K562 (cell line): ENCODE results near the gene ALK. TPM values are rescaled to one million over a fixed set of nuclear protein-coding genes. Genes with fewer than 3 reads are reported as not detected.

Source experiments
- ATAC-seq: fragments of 200-7000 bp; cut with Tn5 transposase; 3 replicates; pipeline ENCODE4 v1.9.1; 2020; ENCODE audit warnings: moderate library complexity
- BruUV-seq: library from RNA; stranded (reverse); fragments of 400-500 nt; replicated peaks from 2 replicates; lab custom pipeline; 2021; lab: Mats Ljungman, UMichigan
- CTCF ChIA-PET: fragments of 300-600 bp; formaldehyde crosslinking; extraction: SDS; loops from one replicate; lab custom pipeline; 2021; ENCODE audit warnings: low intra/inter-chr PET ratio; lab: Yijun Ruan, JAX
- POLR2A ChIA-PET: fragments of 300-600, 350-650 bp; sonication (Branson Sonifier 250); formaldehyde crosslinking; extraction: SDS; loops from one replicate; lab custom pipeline; 2021; ENCODE audit warnings: antibody characterized with exemption, inconsistent platforms; lab: Yijun Ruan, JAX
- DNase-seq, 4 experiments: peaks; one replicate each; pipeline versions ENCODE4 v3.0.0 to v3.0.0-alpha.2; 2011 to 2018; ENCODE audit warnings: low spot score in 3 of 4, mixed read lengths in 3 of 4; ENCODE audit errors: extremely low read depth in 1 of 4
- FAIRE-seq: peaks from 2 replicates; lab custom pipeline; 2011; peaks lifted over from hg19 to GRCh38; lab: Jason Lieb, UNC
- H2AFZ ChIP-seq: 2 replicates; pipeline ENCODE4 v1.6.0; 2011; ENCODE audit warnings: low read depth, low read length, control low read depth, inconsistent platforms
- H3K27ac ChIP-seq: fragments of 200-600 bp; 3 replicates; pipeline ENCODE4 v1.8.0; 2011; ENCODE audit warnings: low read depth, mild to moderate bottlenecking, control low read depth, inconsistent platforms, low read length, moderate library complexity, mixed read lengths; ENCODE audit errors: extremely low read depth
- H3K27me3 ChIP-seq, 2 experiments: fragments of 300-600 bp in 1 of 2; 2 replicates in 1 of 2; 3 replicates in 1 of 2; pipeline versions ENCODE4 v1.6.0 to v1.8.0; 2011; ENCODE audit warnings: inconsistent platforms in 2 of 2, low read length in 2 of 2, mild to moderate bottlenecking in 1 of 2, mixed read lengths in 1 of 2, moderate library complexity in 1 of 2; ENCODE audit not compliant: control insufficient read depth in 2 of 2, insufficient read depth in 2 of 2
- H3K36me3 ChIP-seq: fragments of 300-600 bp; 3 replicates; pipeline ENCODE4 v1.8.0; 2011; ENCODE audit warnings: mild to moderate bottlenecking, low read length, inconsistent platforms; ENCODE audit not compliant: control insufficient read depth, insufficient read depth
- H3K4me1 ChIP-seq, 2 experiments: fragments of 200-600 bp in 1 of 2; replicated peaks in 1 of 2; 2 replicates in 1 of 2; 3 replicates in 1 of 2; pipeline versions ENCODE4 v1.5.1 to v1.8.0; 2011; ENCODE audit warnings: inconsistent platforms in 2 of 2, low read length in 2 of 2, mild to moderate bottlenecking in 1 of 2, mixed read lengths in 1 of 2, moderate library complexity in 1 of 2; ENCODE audit not compliant: control insufficient read depth in 2 of 2, insufficient read depth in 2 of 2
- H3K4me2 ChIP-seq: 2 replicates; pipeline ENCODE4 v1.6.1; 2011; ENCODE audit warnings: low read length, control low read depth, inconsistent platforms, mixed read lengths; ENCODE audit not compliant: insufficient read depth
- H3K4me3 ChIP-seq: fragments of 200-600 bp; sonication (generic), shearing (Covaris generic); 2 replicates; pipeline ENCODE4 v1.5.1; 2016; ENCODE audit warnings: control low read depth, inconsistent platforms
- H3K79me2 ChIP-seq: fragments of 200-600 bp; 3 replicates; pipeline ENCODE4 v1.8.0; 2011; ENCODE audit warnings: low read length, inconsistent platforms; ENCODE audit not compliant: control insufficient read depth, insufficient read depth
- H3K9ac ChIP-seq, 2 experiments: 2 replicates each; pipeline versions ENCODE4 v1.6.0 to v1.6.1; 2011; ENCODE audit warnings: low read depth in 2 of 2, low read length in 2 of 2, control low read depth in 1 of 2, inconsistent platforms in 1 of 2, mild to moderate bottlenecking in 1 of 2, mixed read lengths in 1 of 2; ENCODE audit not compliant: insufficient read depth in 1 of 2
- H3K9me1 ChIP-seq: one replicate; pipeline ENCODE4 v1.6.0; 2011; ENCODE audit warnings: inconsistent platforms, mild to moderate bottlenecking, low read length, moderate library complexity; ENCODE audit not compliant: control insufficient read depth, insufficient read depth
- H3K9me3 ChIP-seq: replicated peaks from 2 replicates; pipeline ENCODE4 v1.5.1; 2011; ENCODE audit warnings: low read depth, low read length, inconsistent platforms; ENCODE audit not compliant: control insufficient read depth, insufficient read depth
- H4K20me1 ChIP-seq: replicated peaks from 2 replicates; pipeline ENCODE4 v1.6.1; 2011; ENCODE audit warnings: low read length, inconsistent platforms, mixed read lengths; ENCODE audit not compliant: control insufficient read depth, insufficient read depth
- ARID1B ChIP-seq: fragments of 450-650 bp; IDR thresholded peaks from 2 replicates; pipeline ENCODE4 v1.6.1; 2016; ENCODE audit warnings: antibody characterized with exemption, mild to moderate bottlenecking, inconsistent platforms
- ATF7 ChIP-seq: fragments of 450-650 bp; IDR thresholded peaks from 2 replicates; pipeline ENCODE4 v1.7.1; 2014; ENCODE audit warnings: mild to moderate bottlenecking, moderate library complexity
- DPF2 ChIP-seq: fragments of 450-650 bp; IDR thresholded peaks from 2 replicates; pipeline ENCODE4 v1.6.1; 2016
- EGR1 ChIP-seq: fragments of 450-650 bp; conservative IDR thresholded peaks from 2 replicates; pipeline ENCODE4 v1.6.1; 2017; ENCODE audit warnings: mild to moderate bottlenecking
- KDM1A ChIP-seq, 2 experiments: fragments of 450-650 bp; IDR thresholded peaks; 2 replicates each; pipeline ENCODE4 v1.6.1; 2016; ENCODE audit warnings: mild to moderate bottlenecking in 2 of 2
- NBN ChIP-seq: fragments of 450-650 bp; IDR thresholded peaks from 2 replicates; pipeline ENCODE4 v1.6.1; 2016; ENCODE audit warnings: low read depth, mild to moderate bottlenecking
- NONO ChIP-seq, 2 experiments: fragments of 200-400 bp in 1 of 2; fragments of 450-650 bp in 1 of 2; formaldehyde crosslinking in 1 of 2; IDR thresholded peaks; 2 replicates each; pipeline ENCODE4 v1.6.1; 2017; ENCODE audit warnings: low read depth in 2 of 2, mild to moderate bottlenecking in 2 of 2, moderate library complexity in 2 of 2, low read length in 1 of 2
- SMARCA4 ChIP-seq: fragments of 450-650 bp; IDR thresholded peaks from 2 replicates; pipeline ENCODE4 v1.6.1; 2016
- SPI1 ChIP-seq: IDR thresholded peaks from 2 replicates; pipeline ENCODE4 v1.6.1; 2011; ENCODE audit warnings: low read depth, low read length, control low read depth, borderline replicate concordance
- STAT5B ChIP-seq: fragments of 250-450 bp; sonication (Bioruptor Pico); IDR thresholded peaks from 2 replicates; pipeline ENCODE4 v1.8.0; 2021; ENCODE audit warnings: mild to moderate bottlenecking, inconsistent platforms
- TCF3 ChIP-seq: sonication (generic); formaldehyde crosslinking; IDR thresholded peaks from 2 replicates; pipeline ENCODE4 v1.4.0; 2020; ENCODE audit warnings: mild to moderate bottlenecking, missing genetic modification reagents
- ZNF175 ChIP-seq: fragments of 200-800 bp; sonication (Bioruptor generic); IDR thresholded peaks from 2 replicates; pipeline ENCODE4 v1.6.1; 2016; ENCODE audit warnings: low read depth, mild to moderate bottlenecking, missing genetic modification characterization, missing compliant biosample characterization
- ZNF316 ChIP-seq: fragments of 450-650 bp; IDR thresholded peaks from 2 replicates; pipeline ENCODE4 v1.6.1; 2016
- WGBS: fragments of 100-300 bp; shearing (Covaris generic); methylation state at CpG from one replicate; pipeline ENCODE4 v1.1.6; 2016; ENCODE audit warnings: low coverage, mixed read lengths; ENCODE audit not compliant: insufficient coverage; ENCODE audit errors: missing lambda C conversion rate; 5-methylcytosine and 5-hydroxymethylcytosine counted together
- in situ Hi-C: fragments of 300-500 bp; cut with MboI; formaldehyde crosslinking; loops from 4 replicates; pipeline ENCODE4 v1.15.0; 2018; ENCODE audit warnings: inconsistent platforms, mixed read lengths
- intact Hi-C: fragments of 100-400 bp; cut with micrococcal nuclease; formaldehyde crosslinking; loops from 2 replicates; pipeline ENCODE4 v1.14.2; 2022
- polyA plus RNA-seq, 8 experiments: library from polyadenylated mRNA; depleted of rRNA in 4 of 8; stranded (reverse) in 5 of 8; unstranded in 3 of 8; fragments of >200 nt; fragmentation: Nextera tagmentation in 2 of 8; fragmentation: Illumina TruSeq in 1 of 8; extraction: Ambion mirVana in 2 of 8; extraction: Trizol in 1 of 8; gene quantifications; 2 replicates each; pipeline versions ENCODE4 v1.2.1 to v1.2.3, GENCODE V29; 2011 to 2014; ENCODE audit warnings: inconsistent platforms in 1 of 8, missing spikeins in 1 of 8
- total RNA-seq, 7 experiments: library from RNA; depleted of rRNA in 6 of 7; stranded (reverse); fragments of >200 nt in 6 of 7; fragmentation: Illumina TruSeq in 2 of 7; extraction: Trizol in 2 of 7; gene quantifications; 2 replicates each; pipeline versions ENCODE4 v1.2.1 to v1.2.3, GENCODE V29; 2011 to 2021; ENCODE audit warnings: low replicate concordance in 1 of 7
- TF ChIP-seq, protein P1 (sequence below): fragments of 150-350 bp; conservative IDR thresholded peaks from 2 replicates; pipeline ENCODE4 v1.6.1; 2014; ENCODE audit warnings: low read length
- TF ChIP-seq, protein P2 (sequence below): sonication (generic); formaldehyde crosslinking; IDR thresholded peaks from 2 replicates; pipeline ENCODE4 v1.8.1; 2023; ENCODE audit warnings: mild to moderate bottlenecking, missing genetic modification reagents
- TF ChIP-seq, protein P3 (sequence below): fragments of 250-450 bp; sonication (Bioruptor Pico); IDR thresholded peaks from 2 replicates; pipeline ENCODE4 v1.5.0; 2022; ENCODE audit warnings: mild to moderate bottlenecking

The ALK gene
- total and polyA plus RNA-seq, 9 of the 15 experiments (the other 6 are each of a cell fraction or from before 2014, with no cell fraction given): not detected

DNA sequence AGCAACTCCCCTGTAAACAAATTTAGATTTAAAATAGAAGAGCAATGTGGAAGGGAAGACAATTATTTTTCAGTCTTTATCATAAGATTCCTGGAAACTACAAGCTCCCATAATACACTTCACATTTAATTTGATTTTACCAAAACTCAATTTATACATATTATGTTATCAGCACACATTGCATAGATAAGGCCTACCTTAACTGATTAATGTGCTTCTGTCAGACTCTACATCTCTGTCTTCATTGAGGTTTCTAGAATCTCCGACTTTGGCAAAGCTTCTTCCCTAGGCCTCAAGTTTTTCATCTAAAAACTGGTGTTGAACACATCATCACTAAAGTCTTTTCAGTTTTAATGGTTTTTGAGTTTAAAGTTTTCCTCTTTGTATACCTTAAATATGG lies 440.1 kb downstream of the ALK start (continued):
- TF ChIP-seq, protein P1, sequence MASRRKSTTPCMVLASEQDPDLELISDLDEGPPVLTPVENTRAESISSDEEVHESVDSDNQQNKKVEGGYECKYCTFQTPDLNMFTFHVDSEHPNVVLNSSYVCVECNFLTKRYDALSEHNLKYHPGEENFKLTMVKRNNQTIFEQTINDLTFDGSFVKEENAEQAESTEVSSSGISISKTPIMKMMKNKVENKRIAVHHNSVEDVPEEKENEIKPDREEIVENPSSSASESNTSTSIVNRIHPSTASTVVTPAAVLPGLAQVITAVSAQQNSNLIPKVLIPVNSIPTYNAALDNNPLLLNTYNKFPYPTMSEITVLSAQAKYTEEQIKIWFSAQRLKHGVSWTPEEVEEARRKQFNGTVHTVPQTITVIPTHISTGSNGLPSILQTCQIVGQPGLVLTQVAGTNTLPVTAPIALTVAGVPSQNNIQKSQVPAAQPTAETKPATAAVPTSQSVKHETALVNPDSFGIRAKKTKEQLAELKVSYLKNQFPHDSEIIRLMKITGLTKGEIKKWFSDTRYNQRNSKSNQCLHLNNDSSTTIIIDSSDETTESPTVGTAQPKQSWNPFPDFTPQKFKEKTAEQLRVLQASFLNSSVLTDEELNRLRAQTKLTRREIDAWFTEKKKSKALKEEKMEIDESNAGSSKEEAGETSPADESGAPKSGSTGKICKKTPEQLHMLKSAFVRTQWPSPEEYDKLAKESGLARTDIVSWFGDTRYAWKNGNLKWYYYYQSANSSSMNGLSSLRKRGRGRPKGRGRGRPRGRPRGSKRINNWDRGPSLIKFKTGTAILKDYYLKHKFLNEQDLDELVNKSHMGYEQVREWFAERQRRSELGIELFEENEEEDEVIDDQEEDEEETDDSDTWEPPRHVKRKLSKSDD: no peak
- TF ChIP-seq, protein P2, sequence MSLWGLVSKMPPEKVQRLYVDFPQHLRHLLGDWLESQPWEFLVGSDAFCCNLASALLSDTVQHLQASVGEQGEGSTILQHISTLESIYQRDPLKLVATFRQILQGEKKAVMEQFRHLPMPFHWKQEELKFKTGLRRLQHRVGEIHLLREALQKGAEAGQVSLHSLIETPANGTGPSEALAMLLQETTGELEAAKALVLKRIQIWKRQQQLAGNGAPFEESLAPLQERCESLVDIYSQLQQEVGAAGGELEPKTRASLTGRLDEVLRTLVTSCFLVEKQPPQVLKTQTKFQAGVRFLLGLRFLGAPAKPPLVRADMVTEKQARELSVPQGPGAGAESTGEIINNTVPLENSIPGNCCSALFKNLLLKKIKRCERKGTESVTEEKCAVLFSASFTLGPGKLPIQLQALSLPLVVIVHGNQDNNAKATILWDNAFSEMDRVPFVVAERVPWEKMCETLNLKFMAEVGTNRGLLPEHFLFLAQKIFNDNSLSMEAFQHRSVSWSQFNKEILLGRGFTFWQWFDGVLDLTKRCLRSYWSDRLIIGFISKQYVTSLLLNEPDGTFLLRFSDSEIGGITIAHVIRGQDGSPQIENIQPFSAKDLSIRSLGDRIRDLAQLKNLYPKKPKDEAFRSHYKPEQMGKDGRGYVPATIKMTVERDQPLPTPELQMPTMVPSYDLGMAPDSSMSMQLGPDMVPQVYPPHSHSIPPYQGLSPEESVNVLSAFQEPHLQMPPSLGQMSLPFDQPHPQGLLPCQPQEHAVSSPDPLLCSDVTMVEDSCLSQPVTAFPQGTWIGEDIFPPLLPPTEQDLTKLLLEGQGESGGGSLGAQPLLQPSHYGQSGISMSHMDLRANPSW (CRISPR knock-in tag): no peak

DNA sequence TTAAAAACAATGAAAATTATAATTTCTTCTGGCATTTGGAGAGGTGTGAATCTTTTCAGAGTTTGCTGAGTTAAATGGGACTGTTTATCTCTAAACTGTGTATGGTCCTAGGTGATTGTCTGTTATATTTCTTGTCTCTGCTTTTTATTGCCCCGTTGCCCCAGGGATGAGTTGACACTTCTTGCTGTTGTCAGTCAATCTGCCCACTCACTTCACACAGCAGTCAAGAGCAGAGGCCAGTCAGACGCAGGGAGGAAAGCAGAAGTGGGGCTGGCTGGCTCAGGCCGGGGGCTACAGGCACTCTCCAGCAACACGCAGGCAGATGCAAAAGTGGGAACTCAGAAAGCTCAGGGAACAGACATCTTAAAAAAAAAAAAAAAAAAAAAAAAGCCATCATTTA lies 441.0 kb downstream of the ALK start:
- POLR2A ChIA-PET: no interaction called here
- BruUV-seq: no TSS peak
- TF ChIP-seq ZNF316 (peak; percentile 86), ARID1B (peak; percentile 62), EGR1 (peak; percentile 51; the same call in 1 of the 2 replicates), SPI1 (peak; percentile 92), NBN (no peak), SMARCA4 (0 out of 2 replicates have a peak, but pooled peaks have one; percentile 36), ZNF175 (CRISPR knock-in tag) (no peak), DPF2 (peak; percentile 32; the same call in 1 of the 2 replicates), TCF3 (CRISPR knock-in tag) (peak; percentile 30; the same call in 1 of the 2 replicates), ATF7 (no peak), NONO (IDR thresholded peaks at IDR 0.05; ENCODE audit: low read depth in 2 of 2, low read length in 1 of 2) (no peak), STAT5B (CRISPR knock-in tag) (no peak), KDM1A (IDR thresholded peaks at IDR 0.05) (peak in 1 of 2 experiments; percentile 28; a peak in 1 of 4 replicates)
- TF ChIP-seq, protein P3, sequence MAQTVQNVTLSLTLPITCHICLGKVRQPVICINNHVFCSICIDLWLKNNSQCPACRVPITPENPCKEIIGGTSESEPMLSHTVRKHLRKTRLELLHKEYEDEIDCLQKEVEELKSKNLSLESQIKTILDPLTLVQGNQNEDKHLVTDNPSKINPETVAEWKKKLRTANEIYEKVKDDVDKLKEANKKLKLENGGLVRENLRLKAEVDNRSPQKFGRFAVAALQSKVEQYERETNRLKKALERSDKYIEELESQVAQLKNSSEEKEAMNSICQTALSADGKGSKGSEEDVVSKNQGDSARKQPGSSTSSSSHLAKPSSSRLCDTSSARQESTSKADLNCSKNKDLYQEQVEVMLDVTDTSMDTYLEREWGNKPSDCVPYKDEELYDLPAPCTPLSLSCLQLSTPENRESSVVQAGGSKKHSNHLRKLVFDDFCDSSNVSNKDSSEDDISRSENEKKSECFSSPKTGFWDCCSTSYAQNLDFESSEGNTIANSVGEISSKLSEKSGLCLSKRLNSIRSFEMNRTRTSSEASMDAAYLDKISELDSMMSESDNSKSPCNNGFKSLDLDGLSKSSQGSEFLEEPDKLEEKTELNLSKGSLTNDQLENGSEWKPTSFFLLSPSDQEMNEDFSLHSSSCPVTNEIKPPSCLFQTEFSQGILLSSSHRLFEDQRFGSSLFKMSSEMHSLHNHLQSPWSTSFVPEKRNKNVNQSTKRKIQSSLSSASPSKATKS (CRISPR knock-in tag): no peak

More for the DNA sequence above, 441.0 kb downstream of the ALK start:
- Histone ChIP-seq H3K4me1 (no peaks in the 10 kb centered on the region; a peak in 1 of 5 replicates), H2AFZ (no peak overlapping the region), H3K4me3 (no peak overlapping the region), H3K9me1 (no peaks in the 10 kb centered on the region), H3K4me2 (no peak overlapping the region), H3K27me3 (peaks cover 0 to 21% of the 10 kb centered on the region in 2 experiments; a peak in 2 of 5 replicates), H4K20me1 (no peaks in the 10 kb centered on the region; the same call in 1 of the 2 replicates), H3K36me3 (no peaks in the 10 kb centered on the region), H3K27ac (no peak overlapping the region), H3K9me3 (no peaks in the 10 kb centered on the region), H3K9ac (no peak overlapping the region), H3K79me2 (no peaks in the 10 kb centered on the region)
- DNase-seq (peak; percentile 14 to 64 (median 28)), FAIRE-seq (peak; percentile 56), ATAC-seq (peak; percentile 83)
- CTCF ChIA-PET: no interaction called here
- intact Hi-C loops: no loop called here
- 0% methylated on average over 4 of the region's 4 CpGs for WGBS
- in situ Hi-C loops: no loop called here
